ENCODE data around the gene ERMAP.

DNA sequence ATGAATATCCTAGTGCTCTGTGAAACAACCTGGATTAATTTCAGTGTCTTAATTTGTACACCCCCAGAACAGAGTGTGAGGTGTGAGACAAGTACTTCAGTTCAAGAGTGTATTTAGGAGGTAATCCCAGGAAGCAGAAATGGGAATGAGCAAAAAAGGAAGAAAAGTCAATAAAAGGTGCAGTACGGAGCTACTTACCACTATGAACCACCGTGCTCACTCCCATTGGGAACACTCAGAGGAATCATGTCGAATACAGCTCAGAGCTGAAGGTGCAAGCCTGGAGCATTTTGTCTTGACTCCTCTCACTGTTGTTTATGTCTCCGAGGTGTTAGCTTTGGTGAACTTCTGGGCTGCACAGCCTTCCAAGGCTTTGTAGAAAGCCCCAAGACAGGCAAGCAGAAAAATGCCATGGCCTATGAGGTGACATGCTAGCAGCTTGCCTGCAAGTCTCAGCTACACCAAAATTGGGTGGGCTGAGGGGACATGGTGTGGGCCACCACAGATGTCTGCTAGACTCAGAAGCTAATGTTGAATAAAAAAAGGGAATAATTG lies 7.6 kb downstream of the ERMAP start:
- TF ChIP-seq SP1 (IDR thresholded peaks at IDR 0.05) (no peak), ZNF384 (IDR thresholded peaks at IDR 0.05) (no peak)
